Measurements from ENCODE around the gene CCT3. TPM values are rescaled to one million over a fixed set of nuclear protein-coding genes. Genes with fewer than 3 reads are reported as not detected.

Gene CCT3
- total RNA-seq, 4 donors from 2014 or later: 113 to 175 (median 137) TPM

DNA sequence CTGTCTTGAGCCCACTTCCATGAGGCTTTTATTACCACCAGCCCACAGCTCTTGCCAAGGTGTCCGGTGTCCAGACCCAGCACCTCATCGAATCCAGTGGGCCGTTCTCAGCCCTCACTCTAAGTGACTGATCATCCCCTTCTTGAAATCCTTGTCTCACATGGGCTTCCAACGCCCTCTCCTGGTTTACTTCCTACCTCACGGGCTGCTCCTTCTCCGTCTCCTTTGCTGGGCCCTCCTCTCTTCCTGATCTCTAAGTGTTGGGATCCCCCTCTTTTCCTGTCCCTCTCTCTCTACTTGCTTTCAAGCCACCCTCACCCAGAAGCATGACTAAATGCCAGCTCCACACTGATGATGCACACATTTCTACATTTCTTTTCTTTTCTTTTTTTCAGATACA is 21.9 kb upstream of the CCT3 start:
- Histone ChIP-seq H3K4me3 (no peak overlapping the region), H3K27ac (no peak overlapping the region), H3K9me3 (no peaks in the 10 kb centered on the region), H3K36me3 (no peaks in the 10 kb centered on the region), H3K4me1 (no peaks in the 10 kb centered on the region), H3K27me3 (peaks cover 0 to 59% of the 10 kb centered on the region in 2 donors)
- 16 to 24% methylated on average over 6 of the region's 6 CpGs for WGBS, 2 donors
- TF ChIP-seq, protein P1, sequence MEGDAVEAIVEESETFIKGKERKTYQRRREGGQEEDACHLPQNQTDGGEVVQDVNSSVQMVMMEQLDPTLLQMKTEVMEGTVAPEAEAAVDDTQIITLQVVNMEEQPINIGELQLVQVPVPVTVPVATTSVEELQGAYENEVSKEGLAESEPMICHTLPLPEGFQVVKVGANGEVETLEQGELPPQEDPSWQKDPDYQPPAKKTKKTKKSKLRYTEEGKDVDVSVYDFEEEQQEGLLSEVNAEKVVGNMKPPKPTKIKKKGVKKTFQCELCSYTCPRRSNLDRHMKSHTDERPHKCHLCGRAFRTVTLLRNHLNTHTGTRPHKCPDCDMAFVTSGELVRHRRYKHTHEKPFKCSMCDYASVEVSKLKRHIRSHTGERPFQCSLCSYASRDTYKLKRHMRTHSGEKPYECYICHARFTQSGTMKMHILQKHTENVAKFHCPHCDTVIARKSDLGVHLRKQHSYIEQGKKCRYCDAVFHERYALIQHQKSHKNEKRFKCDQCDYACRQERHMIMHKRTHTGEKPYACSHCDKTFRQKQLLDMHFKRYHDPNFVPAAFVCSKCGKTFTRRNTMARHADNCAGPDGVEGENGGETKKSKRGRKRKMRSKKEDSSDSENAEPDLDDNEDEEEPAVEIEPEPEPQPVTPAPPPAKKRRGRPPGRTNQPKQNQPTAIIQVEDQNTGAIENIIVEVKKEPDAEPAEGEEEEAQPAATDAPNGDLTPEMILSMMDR (IDR thresholded peaks at IDR 0.05): no peak
- TF ChIP-seq POLR2A (IDR thresholded peaks at IDR 0.05): no peak
- TF ChIP-seq EP300 (IDR thresholded peaks at IDR 0.05): no peak
- no peak for DNase-seq (ENCODE audit: low spot score in 2 of 2)

DNA sequence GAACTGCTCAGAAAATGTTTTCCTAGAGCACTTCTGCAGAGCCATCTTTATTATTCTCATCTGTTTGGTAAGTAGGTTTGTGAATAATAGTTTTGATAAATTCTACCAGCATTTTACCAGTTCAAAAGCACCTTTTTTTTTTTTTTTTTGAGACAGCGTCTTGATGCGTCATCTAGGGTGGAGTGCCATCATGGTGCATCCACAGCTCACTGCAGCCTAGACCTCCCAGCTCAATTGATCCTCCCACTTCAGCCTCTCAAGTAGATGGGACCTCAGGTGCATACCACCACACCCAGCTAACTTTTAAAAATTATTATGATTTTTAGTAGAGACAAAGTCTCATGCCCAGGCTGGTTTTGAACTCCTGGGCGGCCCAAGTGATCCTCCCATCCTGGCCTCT is 21.2 kb upstream of the CCT3 start:
- Histone ChIP-seq H3K36me3 (no peaks in the 10 kb centered on the region), H3K4me1 (no peaks in the 10 kb centered on the region), H3K9me3 (no peaks in the 10 kb centered on the region), H3K4me3 (no peak overlapping the region), H3K27ac (no peak overlapping the region), H3K27me3 (peaks cover 0 to 58% of the 10 kb centered on the region in 2 donors)
- 88 to 91% methylated on average over 3 of the region's 3 CpGs for WGBS, 2 donors
- DNase-seq (ENCODE audit: low spot score in 2 of 2): no peak
- TF ChIP-seq EP300 (IDR thresholded peaks at IDR 0.05) (no peak), POLR2A (IDR thresholded peaks at IDR 0.05) (no peak)

DNA sequence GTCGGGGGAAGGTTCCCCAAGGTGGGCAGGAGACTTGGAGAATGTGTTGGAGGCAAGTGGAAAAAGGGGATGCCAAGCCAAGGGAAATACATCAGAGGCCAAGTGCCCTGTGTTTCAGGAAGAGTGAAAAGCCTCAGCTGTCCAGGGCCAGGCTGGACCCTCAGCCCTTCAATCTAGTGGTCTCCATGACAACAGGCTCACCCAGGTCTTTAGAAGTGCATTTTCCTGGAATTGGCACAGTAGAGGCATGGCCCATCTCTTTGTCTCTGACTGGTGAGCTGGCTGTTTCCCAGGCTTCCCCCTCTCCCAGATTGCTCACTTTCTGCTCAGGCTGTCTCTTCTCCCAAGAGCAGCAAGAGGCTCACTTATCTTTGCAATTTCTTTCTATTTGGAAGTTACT is 20.5 kb upstream of the CCT3 start:
- TF ChIP-seq, protein P1 (IDR thresholded peaks at IDR 0.05): no peak
- TF ChIP-seq POLR2A (IDR thresholded peaks at IDR 0.05) (no peak), EP300 (IDR thresholded peaks at IDR 0.05) (no peak)
- Histone ChIP-seq H3K9me3 (no peaks in the 10 kb centered on the region), H3K4me3 (no peak overlapping the region), H3K4me1 (no peaks in the 10 kb centered on the region), H3K27ac (no peak overlapping the region), H3K27me3 (peaks cover 0 to 60% of the 10 kb centered on the region in 2 donors), H3K36me3 (no peaks in the 10 kb centered on the region)
- DNase-seq (ENCODE audit: low spot score in 2 of 2): no peak
- 83 to 88% methylated on average over 1 of the region's 1 CpG for WGBS, 2 donors

DNA sequence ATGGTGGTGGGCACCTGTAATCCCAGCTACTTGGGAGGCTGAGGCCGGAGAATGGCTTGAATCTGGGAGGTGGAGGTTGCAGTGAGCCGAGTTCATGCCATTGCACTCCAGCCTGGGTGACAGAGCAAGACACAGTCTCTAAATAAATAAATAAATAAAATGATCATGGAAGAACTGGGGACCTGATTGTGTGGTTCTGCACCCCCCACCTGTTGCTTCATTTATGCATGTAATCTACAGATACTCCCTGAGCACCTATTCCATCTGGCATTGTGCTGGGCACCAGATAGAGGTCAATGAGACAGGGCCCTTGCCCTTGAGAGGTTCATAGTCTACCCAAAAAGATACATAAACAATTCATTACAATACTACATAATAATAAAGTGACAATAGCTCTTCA is 19.9 kb upstream of the CCT3 start:
- Histone ChIP-seq H3K4me1 (no peaks in the 10 kb centered on the region), H3K9me3 (no peaks in the 10 kb centered on the region), H3K27ac (no peak overlapping the region), H3K27me3 (peaks cover 0 to 56% of the 10 kb centered on the region in 2 donors), H3K36me3 (no peaks in the 10 kb centered on the region), H3K4me3 (no peak overlapping the region)
- WGBS, 2 donors: 92 to 96% methylated on average over 2 of the region's 2 CpGs
- TF ChIP-seq POLR2A (IDR thresholded peaks at IDR 0.05) (no peak), EP300 (IDR thresholded peaks at IDR 0.05) (no peak)
- TF ChIP-seq, protein P1 (IDR thresholded peaks at IDR 0.05): no peak
- no peak for DNase-seq (ENCODE audit: low spot score in 2 of 2)

DNA sequence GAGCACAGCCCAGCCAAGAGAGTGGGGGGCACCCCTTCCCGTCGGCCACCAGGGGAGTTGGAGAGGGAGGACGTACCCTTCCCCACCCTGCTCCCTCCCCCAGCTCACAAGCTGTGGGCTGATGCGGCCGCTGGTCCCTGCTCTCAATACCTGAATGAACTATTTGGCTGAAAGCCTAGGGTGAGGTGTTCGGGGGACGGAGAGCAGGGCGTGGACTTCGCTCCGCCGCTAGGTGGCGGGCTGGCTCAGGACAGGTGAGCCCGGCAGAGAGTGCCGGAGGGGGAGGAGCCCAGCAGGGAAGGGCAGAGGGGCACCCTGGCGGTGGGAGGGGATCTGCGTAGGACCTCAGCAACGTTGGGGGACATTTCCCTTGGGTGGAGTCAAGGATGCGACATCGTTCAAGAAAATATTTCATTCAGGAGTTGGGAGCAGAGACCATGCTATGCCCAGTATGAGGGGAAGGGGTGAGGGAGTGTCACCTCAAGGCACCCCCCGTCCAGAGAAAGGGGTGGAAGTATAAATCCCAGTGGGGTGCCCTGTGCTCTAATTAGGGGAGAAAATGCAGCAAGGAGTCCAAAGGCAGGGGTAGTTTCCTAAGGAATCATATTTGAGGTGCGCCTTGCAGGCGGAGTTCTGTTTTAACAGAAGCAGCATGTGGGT is 18.9 kb upstream of the CCT3 start:
- DNase-seq (ENCODE audit: low spot score in 2 of 2): no peak
- WGBS, 2 donors: 10 to 12% methylated on average over 22 of the region's 22 CpGs
- H3K27me3 ChIP-seq: peaks cover 0 to 49% of the 10 kb centered on the region in 2 donors
- no peaks in the 10 kb centered on the region for H3K36me3 ChIP-seq
- H3K4me3 ChIP-seq: no peak overlapping the region
- TF ChIP-seq POLR2A (IDR thresholded peaks at IDR 0.05): no peak
- TF ChIP-seq EP300 (IDR thresholded peaks at IDR 0.05): no peak
- TF ChIP-seq, protein P1 (IDR thresholded peaks at IDR 0.05): peak in 4 of 5 experiments; percentile 12 to 37 (median 22)
- no peaks in the 10 kb centered on the region for H3K9me3 ChIP-seq
- H3K27ac ChIP-seq: no peak overlapping the region
- H3K4me1 ChIP-seq: no peaks in the 10 kb centered on the region

All from tibial nerve (tissue), 4 donors.